ENCODE data around the gene FKBP3. TPM values are rescaled to one million over a fixed set of nuclear protein-coding genes. Genes with fewer than 3 reads are reported as not detected.

The FKBP3 gene
- total and polyA plus RNA-seq, 2 donors (not counting 3 experiments of a cell fraction or from before 2014, with no cell fraction given) = 23.2 to 92.9 TPM

DNA sequence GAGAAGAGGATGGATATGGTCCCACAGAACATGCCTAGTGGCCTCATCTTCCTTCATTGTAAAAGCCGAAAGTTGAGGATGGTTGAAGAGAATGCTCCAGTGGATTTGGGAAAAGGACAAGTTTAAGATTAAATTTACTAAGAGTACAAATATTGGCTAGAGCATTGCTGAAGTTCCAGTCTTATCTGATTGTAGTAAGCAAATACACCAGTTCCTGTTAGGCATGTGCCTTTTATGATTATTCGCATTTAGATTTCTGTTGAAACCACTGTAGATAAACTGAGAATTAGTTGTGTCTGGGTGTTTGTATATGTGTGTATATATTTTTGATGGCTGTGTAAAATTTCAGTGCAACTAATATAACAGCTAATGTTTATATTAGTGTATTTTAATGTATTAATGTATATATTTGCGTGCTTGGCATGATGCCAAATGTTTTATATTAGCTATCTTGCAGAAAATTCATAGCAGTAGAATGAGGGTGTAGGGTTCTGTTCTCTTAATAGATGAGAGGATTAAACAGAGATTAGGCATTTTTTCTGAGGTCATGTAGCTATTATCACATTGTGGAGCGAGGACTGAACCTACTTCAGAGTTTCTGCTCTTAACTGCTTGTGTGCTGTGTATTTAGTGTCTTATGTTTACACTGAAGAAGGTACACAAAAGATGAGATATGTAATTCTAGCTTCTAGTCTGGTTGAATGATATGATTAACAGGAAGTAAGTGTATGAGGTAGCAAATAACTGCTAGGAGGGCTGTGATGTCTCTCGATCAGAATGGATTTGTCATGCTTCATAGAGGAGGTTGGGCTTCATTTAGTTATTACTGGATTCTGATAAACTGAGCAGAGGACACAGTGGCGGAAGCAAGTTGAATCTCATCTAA is 21.1 kb downstream of the FKBP3 start:
- intact Hi-C loops (cut with micrococcal nuclease) = loop anchor here (2.0 kb wide), 1 partner anchor 22 kb away; the partner anchor contains the start of genes FANCM and FKBP3
- Histone ChIP-seq H3K4me1 (ENCODE audit: control insufficient read depth, extremely low read depth, insufficient read depth, low read length) (peaks cover 14% of the 10 kb centered on the region), H3K36me3 (ENCODE audit: control insufficient read depth in 2 of 2, extremely low read depth in 1 of 2, insufficient read depth in 2 of 2, low read length in 2 of 2) (peaks cover 4 to 45% of the 10 kb centered on the region in 2 experiments), H3K4me3 (replicated peaks in 1 of 3; ENCODE audit: insufficient read depth in 1 of 3, low read depth in 1 of 3, low read length in 3 of 3) (no peak overlapping the region), H3K9me3 (replicated peaks; ENCODE audit: control insufficient read depth, insufficient read depth, low read length) (no peaks in the 10 kb centered on the region), H2AFZ (ENCODE audit: low read depth, low read length) (no peak overlapping the region), H4K20me1 (replicated peaks; ENCODE audit: control insufficient read depth, extremely low read depth, insufficient read depth, low read length) (no peaks in the 10 kb centered on the region), H3K27me3 (ENCODE audit: control insufficient read depth in 2 of 2, insufficient read depth in 2 of 2, low read length in 2 of 2) (no peaks in the 10 kb centered on the region), H3K9ac (replicated peaks; ENCODE audit: extremely low read depth, insufficient read depth, low read length) (no peak overlapping the region), H3K9me1 (replicated peaks; ENCODE audit: control insufficient read depth, extremely low read depth, insufficient read depth, low read length) (no peaks in the 10 kb centered on the region), H3K79me2 (ENCODE audit: control insufficient read depth, insufficient read depth, low read length) (peaks cover 8% of the 10 kb centered on the region), H3K4me2 (ENCODE audit: insufficient read depth, low read length) (peak overlapping the region; percentile 36), H3K27ac (ENCODE audit: insufficient read depth, low read depth, low read length) (no peak overlapping the region)
- ChIA-PET POLR2A (interaction anchor here (0.6 to 2.0 kb wide), 3 partner anchors 21 to 65 kb away, joined by 3 to 6 read pairs (median 4); partner anchors contain the start of gene FKBP3), CTCF (interaction anchor here (0.9 to 3.3 kb wide), 5 partner anchors 11 to 199 kb away, joined by 3 to 15 read pairs (median 5); partner anchors contain the start of gene FKBP3)
- TF ChIP-seq, protein P1, sequence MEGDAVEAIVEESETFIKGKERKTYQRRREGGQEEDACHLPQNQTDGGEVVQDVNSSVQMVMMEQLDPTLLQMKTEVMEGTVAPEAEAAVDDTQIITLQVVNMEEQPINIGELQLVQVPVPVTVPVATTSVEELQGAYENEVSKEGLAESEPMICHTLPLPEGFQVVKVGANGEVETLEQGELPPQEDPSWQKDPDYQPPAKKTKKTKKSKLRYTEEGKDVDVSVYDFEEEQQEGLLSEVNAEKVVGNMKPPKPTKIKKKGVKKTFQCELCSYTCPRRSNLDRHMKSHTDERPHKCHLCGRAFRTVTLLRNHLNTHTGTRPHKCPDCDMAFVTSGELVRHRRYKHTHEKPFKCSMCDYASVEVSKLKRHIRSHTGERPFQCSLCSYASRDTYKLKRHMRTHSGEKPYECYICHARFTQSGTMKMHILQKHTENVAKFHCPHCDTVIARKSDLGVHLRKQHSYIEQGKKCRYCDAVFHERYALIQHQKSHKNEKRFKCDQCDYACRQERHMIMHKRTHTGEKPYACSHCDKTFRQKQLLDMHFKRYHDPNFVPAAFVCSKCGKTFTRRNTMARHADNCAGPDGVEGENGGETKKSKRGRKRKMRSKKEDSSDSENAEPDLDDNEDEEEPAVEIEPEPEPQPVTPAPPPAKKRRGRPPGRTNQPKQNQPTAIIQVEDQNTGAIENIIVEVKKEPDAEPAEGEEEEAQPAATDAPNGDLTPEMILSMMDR (IDR thresholded peaks at IDR 0.05; ENCODE audit: extremely low read depth in 1 of 2, insufficient read depth in 1 of 2, low read depth in 1 of 2, low read length in 2 of 2) = no peak
- TF ChIP-seq, protein P2, sequence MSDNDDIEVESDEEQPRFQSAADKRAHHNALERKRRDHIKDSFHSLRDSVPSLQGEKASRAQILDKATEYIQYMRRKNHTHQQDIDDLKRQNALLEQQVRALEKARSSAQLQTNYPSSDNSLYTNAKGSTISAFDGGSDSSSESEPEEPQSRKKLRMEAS (IDR thresholded peaks at IDR 0.05; ENCODE audit: insufficient read depth, insufficient read length) = no peak
- TF ChIP-seq GATA2 (IDR thresholded peaks at IDR 0.05; ENCODE audit: insufficient read depth, insufficient read length, low read depth, low read length) (no peak), MYC (IDR thresholded peaks at IDR 0.05; ENCODE audit: low read depth, low read length) (no peak), JUN (IDR thresholded peaks at IDR 0.05; ENCODE audit: borderline replicate concordance, insufficient read depth, insufficient read length, low read depth) (no peak)
- FAIRE-seq (peak; percentile 49), DNase-seq (ENCODE audit: low read depth, low spot score) (peak; percentile 51)
- BruUV-seq (replicated peaks) = no TSS peak
- dilution Hi-C loops (cut with MboI; ENCODE audit: extremely low pct_ligation_motif_present, low sequenced_read_pairs) = no loop called here

Measured in endothelial cell of umbilical vein (primary cell).